AG04450 (cell line): ENCODE measurements around the gene BCAR1. TPM values are rescaled to one million over a fixed set of nuclear protein-coding genes. Genes with fewer than 3 reads are reported as not detected.

Source experiments
- CTCF ChIA-PET: fragments of 300-600, 350-600 bp; formaldehyde crosslinking; extraction: SDS; loops from one replicate; lab custom pipeline; 2022; ENCODE audit warnings: antibody characterized with exemption, inconsistent platforms; lab: Charles Lee
- POLR2A ChIA-PET: fragments of 350-600 bp; formaldehyde crosslinking; extraction: SDS; loops from one replicate; lab custom pipeline; 2021; ENCODE audit warnings: antibody characterized with exemption, inconsistent platforms; lab: Yijun Ruan, JAX
- DNase-seq: peaks from one replicate; pipeline ENCODE4 v3.0.0-alpha.2; 2011; ENCODE audit warnings: low read depth, low spot score
- H3K27ac ChIP-seq: one replicate; pipeline ENCODE4 v1.5.1; 2012; ENCODE audit warnings: low read depth, low read length, control low read depth
- H3K27me3 ChIP-seq: one replicate; pipeline ENCODE4 v1.6.0; 2012; ENCODE audit warnings: low read length; ENCODE audit not compliant: control insufficient read depth, insufficient read depth
- H3K4me3 ChIP-seq: 2 replicates; pipeline ENCODE4 v1.5.1; 2011; ENCODE audit warnings: mild to moderate bottlenecking, low read depth, low read length, control low read depth
- H3K9me3 ChIP-seq: 2 replicates; pipeline ENCODE4 v1.5.1; 2012; ENCODE audit warnings: low read length; ENCODE audit not compliant: control insufficient read depth, insufficient read depth
- CTCF ChIP-seq: IDR thresholded peaks from 2 replicates; pipeline ENCODE4 v1.5.1; 2011; ENCODE audit warnings: low read depth, low read length, control low read depth, inconsistent platforms
- polyA plus RNA-seq: library from polyadenylated mRNA; depleted of rRNA; stranded (reverse); fragments of >200 nt; gene quantifications from 2 replicates; pipeline ENCODE4 v1.2.3, GENCODE V29; 2011

BCAR1 gene
- polyA plus RNA-seq, 1 experiment: 16.1 TPM

GRCh38 chr16:75192606-75193264 is 58.7 kb downstream of the BCAR1 start:
- CTCF ChIA-PET: interaction anchor here (0.7 kb wide), 1 partner anchor 331 kb away, joined by 3 read pairs; no protein-coding TSS in a partner anchor
- no peak for TF ChIP-seq CTCF
- H3K9me3 ChIP-seq: peaks cover 7% of the 10 kb centered on the region
- peaks cover 13% of the 10 kb centered on the region for H3K27me3 ChIP-seq
- no peak overlapping the region for H3K27ac ChIP-seq
- no peak for DNase-seq
- H3K4me3 ChIP-seq: no peak overlapping the region
- POLR2A ChIA-PET: no interaction called here

GRCh38 chr16:75189638-75190245 is 61.7 kb downstream of the BCAR1 start:
- TF ChIP-seq CTCF: no peak
- H3K27me3 ChIP-seq: peaks cover 5% of the 10 kb centered on the region
- no peak overlapping the region for H3K4me3 ChIP-seq
- H3K27ac ChIP-seq: no peak overlapping the region
- POLR2A ChIA-PET: no interaction called here
- CTCF ChIA-PET: no interaction called here
- peaks cover 7% of the 10 kb centered on the region for H3K9me3 ChIP-seq
- DNase-seq: no peak

- Histone ChIP-seq H3K9me3 (peaks cover 3% of the 10 kb centered on the region), H3K27ac (no peak overlapping the region), H3K4me3 (no peak overlapping the region), H3K27me3 (peaks cover 5% of the 10 kb centered on the region)
- CTCF ChIA-PET: no interaction called here
- no peak for DNase-seq
- TF ChIP-seq CTCF: no peak
- POLR2A ChIA-PET: no interaction called here
Observed at GRCh38 chr16:75188832-75189477, 62.5 kb downstream of the BCAR1 start.

GRCh38 chr16:75181630-75182029 is 69.8 kb downstream of the BCAR1 start:
- no peaks in the 10 kb centered on the region for H3K27me3 ChIP-seq
- ChIA-PET POLR2A (no interaction called here), CTCF (no interaction called here)
- TF ChIP-seq CTCF: no peak
- no peak overlapping the region for H3K4me3 ChIP-seq
- peaks cover 4% of the 10 kb centered on the region for H3K9me3 ChIP-seq
- DNase-seq: no peak
- H3K27ac ChIP-seq: no peak overlapping the region

GRCh38 chr16:75179208-75179607 is 72.2 kb downstream of the BCAR1 start:
- H3K27ac ChIP-seq: no peak overlapping the region
- H3K4me3 ChIP-seq: no peak overlapping the region
- CTCF ChIA-PET: no interaction called here
- TF ChIP-seq CTCF: no peak
- H3K9me3 ChIP-seq: peaks cover 19% of the 10 kb centered on the region
- H3K27me3 ChIP-seq: no peaks in the 10 kb centered on the region
- DNase-seq: no peak
- POLR2A ChIA-PET: no interaction called here
